Activated naive CD4-positive, alpha-beta T cell treated with anti-CD3 and anti-CD28 coated beads, Interleukin-2, amount 50 U/mL, for 72 hours (primary cell): Measurements from ENCODE around the gene EFCAB5. TPM values are rescaled to one million over a fixed set of nuclear protein-coding genes. Genes with fewer than 3 reads are reported as not detected.
"Not testable (repeated sequence)": the region's sequence is repeated elsewhere in the genome, so short reads cannot be mapped to it uniquely, and the experiment has no call there.

ENCODE experiments used
- ATAC-seq, 2 donors: fragments of 150-1000 bp; cut with Tn5 transposase; 2 replicates each; pipeline ENCODE4 v1.10.0; 2021; ENCODE audit warnings: mild to moderate bottlenecking in 2 of 2, moderate library complexity in 2 of 2
- DNase-seq, 2 donors: peaks; one replicate each; pipeline ENCODE4 v3.0.0; 2021 to 2022; ENCODE audit warnings: low spot score in 2 of 2
- H3K27ac Mint-ChIP-seq, 2 donors: one replicate each; pipeline ENCODE4 v1.8.0; 2022; ENCODE audit warnings: mild to moderate bottlenecking in 2 of 2, mixed read lengths in 2 of 2
- H3K36me3 Mint-ChIP-seq, 2 donors: one replicate each; pipeline ENCODE4 v1.8.0; 2022; ENCODE audit warnings: mixed read lengths in 2 of 2
- H3K9me3 Mint-ChIP-seq, 2 donors: one replicate each; pipeline ENCODE4 v1.8.0; 2022; ENCODE audit warnings: mixed read lengths in 2 of 2
- total RNA-seq, 2 donors: library from RNA; stranded (reverse); gene quantifications; one replicate each; pipeline ENCODE4 v1.2.3, GENCODE V29; 2022

EFCAB5 gene
- total RNA-seq, 2 donors from 2014 or later: 0.18 to 0.84 TPM

- DNase-seq (no peak), ATAC-seq (no peak)
- H3K36me3 Mint-ChIP-seq: no peaks in the 10 kb centered on the region
Measured at GRCh38 chr17:30101686-30102390, 160.4 kb downstream of the EFCAB5 start.

GRCh38 chr17:30103921-30104320 lies 162.5 kb downstream of the EFCAB5 start:
- H3K9me3 Mint-ChIP-seq: no peaks in the 10 kb centered on the region
- no peak for DNase-seq
- H3K36me3 Mint-ChIP-seq: no peaks in the 10 kb centered on the region
- ATAC-seq: no peak
- no peak overlapping the region for H3K27ac Mint-ChIP-seq

More at GRCh38 chr17:30101686-30102390, 160.4 kb downstream of the EFCAB5 start:
- Mint-ChIP-seq H3K9me3 (no peaks in the 10 kb centered on the region), H3K27ac (no peak overlapping the region)

GRCh38 chr17:30104575-30105339 lies 163.3 kb downstream of the EFCAB5 start:
- ATAC-seq: peak; percentile 96 to 98
- Mint-ChIP-seq H3K36me3 (no peaks in the 10 kb centered on the region), H3K9me3 (no peaks in the 10 kb centered on the region), H3K27ac (no peak overlapping the region)
- peak; percentile 67 to 72 for DNase-seq

- Mint-ChIP-seq H3K36me3 (peaks cover 12 to 16% of the 10 kb centered on the region in 2 donors), H3K9me3 (no peaks in the 10 kb centered on the region), H3K27ac (peak overlapping the region in 1 of 2 donors; percentile 81)
- ATAC-seq (peak; percentile 8 to 50), DNase-seq (no peak)
Measured at GRCh38 chr17:30112794-30113193, 171.4 kb downstream of the EFCAB5 start.

- Mint-ChIP-seq H3K36me3 (peaks cover 12 to 20% of the 10 kb centered on the region in 2 donors), H3K9me3 (no peaks in the 10 kb centered on the region)
- DNase-seq: peak in 1 of 2 donors; percentile 20
Measured at GRCh38 chr17:30113213-30113612, 171.8 kb downstream of the EFCAB5 start.

GRCh38 chr17:30116345-30116660 lies 174.9 kb downstream of the EFCAB5 start:
- peaks cover 20 to 36% of the 10 kb centered on the region in 2 donors for H3K36me3 Mint-ChIP-seq
- peak overlapping the region; percentile 99 to 100 for H3K27ac Mint-ChIP-seq
- ATAC-seq: no peak
- DNase-seq: no peak
- H3K9me3 Mint-ChIP-seq: no peaks in the 10 kb centered on the region

More at GRCh38 chr17:30113213-30113612, 171.8 kb downstream of the EFCAB5 start:
- peak; percentile 38 to 44 for ATAC-seq
- H3K27ac Mint-ChIP-seq: peak overlapping the region in 1 of 2 donors; percentile 81

- H3K36me3 Mint-ChIP-seq: peaks cover 20 to 43% of the 10 kb centered on the region in 2 donors
- H3K9me3 Mint-ChIP-seq: no peaks in the 10 kb centered on the region
- DNase-seq (peak; percentile 92 to 95), ATAC-seq (peak; percentile 92 to 93)
- peak within 1 kb of the TSS; percentile 99 to 100 for H3K27ac Mint-ChIP-seq
Measured at GRCh38 chr17:30116661-30117551, 175.5 kb downstream of the EFCAB5 start, which contains the start of gene NSRP1. TSS of gene NSRP1 (plus strand) at chr17:30116816. CDS start at chr17:30116844, 28 bp downstream.

- ATAC-seq (no peak), DNase-seq (no peak)
- H3K36me3 Mint-ChIP-seq: peaks cover 20 to 44% of the 10 kb centered on the region in 2 donors
- no peaks in the 10 kb centered on the region for H3K9me3 Mint-ChIP-seq
- H3K27ac Mint-ChIP-seq: peak overlapping the region; percentile 99 to 100
Measured at GRCh38 chr17:30117675-30118081, 176.2 kb downstream of the EFCAB5 start.

- peaks cover 20 to 44% of the 10 kb centered on the region in 2 donors for H3K36me3 Mint-ChIP-seq
- DNase-seq, H3K9me3 Mint-ChIP-seq, ATAC-seq: not testable (repeated sequence)
- H3K27ac Mint-ChIP-seq: peak overlapping the region; percentile 91 to 99
Measured at GRCh38 chr17:30118635-30119034, 177.2 kb downstream of the EFCAB5 start.

- no peak for DNase-seq
- Mint-ChIP-seq H3K27ac (peak overlapping the region in 1 of 2 donors; percentile 12), H3K9me3 (no peaks in the 10 kb centered on the region), H3K36me3 (peaks cover 8 to 22% of the 10 kb centered on the region in 2 donors)
- no peak for ATAC-seq
Measured at GRCh38 chr17:30124273-30124796, 182.9 kb downstream of the EFCAB5 start.

- Mint-ChIP-seq H3K27ac (no peak overlapping the region), H3K9me3 (no peaks in the 10 kb centered on the region), H3K36me3 (no peaks in the 10 kb centered on the region)
- ATAC-seq (no peak), DNase-seq (no peak)
Measured at GRCh38 chr17:30130121-30130520, 188.7 kb downstream of the EFCAB5 start.

- H3K27ac Mint-ChIP-seq: no peak overlapping the region
- ATAC-seq (no peak), DNase-seq (no peak)
- no peaks in the 10 kb centered on the region for H3K36me3 Mint-ChIP-seq
- H3K9me3 Mint-ChIP-seq: no peaks in the 10 kb centered on the region
Measured at GRCh38 chr17:30132615-30133014, 191.2 kb downstream of the EFCAB5 start.

GRCh38 chr17:30133197-30133596 lies 191.8 kb downstream of the EFCAB5 start:
- Mint-ChIP-seq H3K27ac (no peak overlapping the region), H3K36me3 (peaks cover 0 to 6% of the 10 kb centered on the region in 2 donors), H3K9me3 (no peaks in the 10 kb centered on the region)
- DNase-seq: no peak
- no peak for ATAC-seq

GRCh38 chr17:30134551-30134950 lies 193.1 kb downstream of the EFCAB5 start:
- Mint-ChIP-seq H3K9me3 (no peaks in the 10 kb centered on the region), H3K27ac (no peak overlapping the region), H3K36me3 (peaks cover 0 to 13% of the 10 kb centered on the region in 2 donors)
- DNase-seq: no peak
- ATAC-seq: no peak

GRCh38 chr17:30137158-30137557 lies 195.7 kb downstream of the EFCAB5 start:
- no peak for DNase-seq
- H3K36me3 Mint-ChIP-seq: peaks cover 0 to 13% of the 10 kb centered on the region in 2 donors
- no peak overlapping the region for H3K27ac Mint-ChIP-seq
- H3K9me3 Mint-ChIP-seq: no peaks in the 10 kb centered on the region
- no peak for ATAC-seq

- Mint-ChIP-seq H3K27ac (peak overlapping the region in 1 of 2 donors; percentile 41), H3K36me3 (peaks cover 0 to 21% of the 10 kb centered on the region in 2 donors)
- ATAC-seq: peak in 1 of 2 donors; percentile 58
- not testable (repeated sequence) for H3K9me3 Mint-ChIP-seq, DNase-seq
Measured at GRCh38 chr17:30147860-30148259, 206.4 kb downstream of the EFCAB5 start.
